OCI-LY7 (cell line): Measurements from ENCODE around the gene SPATA45.

Experiments
- EZH2phosphoT487 ChIP-seq: fragments of 200-600 bp; sonication (generic); IDR thresholded peaks from 2 replicates; pipeline ENCODE4 v1.6.1; 2018; ENCODE audit warnings: low read depth, borderline replicate concordance, mild to moderate bottlenecking, mixed run types, antibody characterized with exemption, low read length, moderate library complexity, mixed read lengths
- TF ChIP-seq, protein P1 (sequence below): fragments of 200-600 bp; sonication (generic); conservative IDR thresholded peaks from 2 replicates; pipeline ENCODE4 v1.5.1; 2014; ENCODE audit warnings: mild to moderate bottlenecking, antibody characterized with exemption, low read length, moderate library complexity, mixed read lengths

DNA sequence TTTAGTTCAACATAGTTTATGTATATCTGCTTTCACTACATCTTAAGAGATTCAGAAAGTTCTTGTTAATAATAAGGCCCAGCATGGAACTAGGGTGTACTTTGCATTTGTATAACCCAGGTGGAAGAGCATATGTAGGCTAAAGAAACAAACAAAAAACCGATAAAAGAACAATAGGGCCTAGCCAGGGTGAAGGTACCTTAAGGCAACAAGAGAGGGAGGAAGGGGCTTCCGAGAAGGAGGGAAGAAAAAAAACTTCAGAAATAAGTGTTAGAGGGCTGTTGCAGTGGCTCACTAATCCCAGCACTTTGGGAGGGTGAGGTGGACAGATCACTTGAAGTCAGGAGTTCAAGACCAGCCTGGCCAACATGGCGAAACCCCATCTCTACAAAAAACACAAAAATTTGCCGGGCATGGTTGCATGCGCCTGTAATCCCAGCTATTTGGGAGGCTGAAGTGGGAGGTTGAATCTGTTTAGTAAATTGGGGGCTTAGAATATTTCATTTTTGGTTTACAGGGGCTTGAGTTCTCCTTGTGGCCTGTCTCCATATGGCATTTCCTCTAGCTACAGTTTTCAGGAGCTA is 4.7 kb upstream of the SPATA45 start:
- TF ChIP-seq, protein P1, sequence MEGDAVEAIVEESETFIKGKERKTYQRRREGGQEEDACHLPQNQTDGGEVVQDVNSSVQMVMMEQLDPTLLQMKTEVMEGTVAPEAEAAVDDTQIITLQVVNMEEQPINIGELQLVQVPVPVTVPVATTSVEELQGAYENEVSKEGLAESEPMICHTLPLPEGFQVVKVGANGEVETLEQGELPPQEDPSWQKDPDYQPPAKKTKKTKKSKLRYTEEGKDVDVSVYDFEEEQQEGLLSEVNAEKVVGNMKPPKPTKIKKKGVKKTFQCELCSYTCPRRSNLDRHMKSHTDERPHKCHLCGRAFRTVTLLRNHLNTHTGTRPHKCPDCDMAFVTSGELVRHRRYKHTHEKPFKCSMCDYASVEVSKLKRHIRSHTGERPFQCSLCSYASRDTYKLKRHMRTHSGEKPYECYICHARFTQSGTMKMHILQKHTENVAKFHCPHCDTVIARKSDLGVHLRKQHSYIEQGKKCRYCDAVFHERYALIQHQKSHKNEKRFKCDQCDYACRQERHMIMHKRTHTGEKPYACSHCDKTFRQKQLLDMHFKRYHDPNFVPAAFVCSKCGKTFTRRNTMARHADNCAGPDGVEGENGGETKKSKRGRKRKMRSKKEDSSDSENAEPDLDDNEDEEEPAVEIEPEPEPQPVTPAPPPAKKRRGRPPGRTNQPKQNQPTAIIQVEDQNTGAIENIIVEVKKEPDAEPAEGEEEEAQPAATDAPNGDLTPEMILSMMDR = no peak
- no peak for TF ChIP-seq EZH2phosphoT487
